Mucosa of descending colon (tissue), 3 donors: Measurements from ENCODE around the gene MYCBP2. TPM values are rescaled to one million over a fixed set of nuclear protein-coding genes. Genes with fewer than 3 reads are reported as not detected.

Source experiments
- ATAC-seq: fragments of 200-7000 bp; cut with Tn5 transposase; one replicate; pipeline ENCODE4 v1.9.1; 2020; ENCODE audit warnings: mild to moderate bottlenecking, moderate library complexity
- DNase-seq, 3 donors: peaks; one replicate each; pipeline ENCODE4 v3.0.0-alpha.2; 2020
- H3K36me3 ChIP-seq: fragments of 200-600 bp; one replicate; pipeline ENCODE4 v1.8.0; 2021; ENCODE audit warnings: low read depth, mild to moderate bottlenecking
- H3K4me1 ChIP-seq: fragments of 200-600 bp; one replicate; pipeline ENCODE4 v1.8.0; 2021; ENCODE audit warnings: low read depth, mild to moderate bottlenecking
- H3K4me3 ChIP-seq: fragments of 200-600 bp; one replicate; pipeline ENCODE4 v1.8.0; 2021; ENCODE audit warnings: mild to moderate bottlenecking
- H3K9me3 ChIP-seq: fragments of 200-600 bp; one replicate; pipeline ENCODE4 v1.8.0; 2021; ENCODE audit warnings: mild to moderate bottlenecking
- CTCF ChIP-seq: fragments of 200-600 bp; IDR thresholded peaks from one replicate; pipeline ENCODE4 v1.8.0; 2022; ENCODE audit warnings: antibody characterized with exemption, mild to moderate bottlenecking
- intact Hi-C, 2 donors: fragments of 100-400 bp; cut with DNase I in 1 of 2; cut with micrococcal nuclease in 1 of 2; formaldehyde crosslinking; loops; one replicate each; pipeline versions ENCODE4 v1.11.0 to v1.11.1; 2022; cut with DNase I, micrococcal nuclease
- total RNA-seq, 3 donors: library from RNA; stranded (reverse); fragmentation: NEBNext Ultra II Directional in 2 of 3; extraction: Animal tissue kit (Norgen Biotek cat#: 25700) in 2 of 3; gene quantifications; one replicate each; pipeline versions ENCODE4 v1.2.1 to v1.2.4, GENCODE V29; 2021 to 2023
- donor health status: DM: no; HTN: no; CAD: no; lungs with moderate emphysema.
- donor health status: DM: no; HTN: no; CAD: no.
- donor health status: DM: no; HTN: yes; CAD: no.

The MYCBP2 gene
- total RNA-seq, 3 donors from 2014 or later, result 27.6 to 81.5 (median 46.1) TPM

- DNase-seq (no peak), ATAC-seq (no peak)
- Histone ChIP-seq H3K4me1 (no peaks in the 10 kb centered on the region), H3K36me3 (no peaks in the 10 kb centered on the region), H3K9me3 (no peaks in the 10 kb centered on the region), H3K4me3 (no peak overlapping the region)
- intact Hi-C loops, result no loop called here
- TF ChIP-seq CTCF, result no peak
Observed at GRCh38 chr13:77310161-77310560, 16.7 kb downstream of the MYCBP2 start.

GRCh38 chr13:77309254-77309653 lies 17.6 kb downstream of the MYCBP2 start:
- H3K4me3 ChIP-seq, result no peak overlapping the region
- no peaks in the 10 kb centered on the region for H3K36me3 ChIP-seq
- H3K9me3 ChIP-seq, result no peaks in the 10 kb centered on the region
- no peaks in the 10 kb centered on the region for H3K4me1 ChIP-seq
- TF ChIP-seq CTCF, result no peak
- ATAC-seq (no peak), DNase-seq (no peak)
- intact Hi-C loops, result no loop called here

GRCh38 chr13:77306458-77306857 lies 20.4 kb downstream of the MYCBP2 start:
- H3K4me3 ChIP-seq, result no peak overlapping the region
- DNase-seq (no peak), ATAC-seq (no peak)
- no peaks in the 10 kb centered on the region for H3K9me3 ChIP-seq
- TF ChIP-seq CTCF, result no peak
- intact Hi-C loops, result no loop called here
- no peaks in the 10 kb centered on the region for H3K4me1 ChIP-seq
- H3K36me3 ChIP-seq, result no peaks in the 10 kb centered on the region

DNA sequence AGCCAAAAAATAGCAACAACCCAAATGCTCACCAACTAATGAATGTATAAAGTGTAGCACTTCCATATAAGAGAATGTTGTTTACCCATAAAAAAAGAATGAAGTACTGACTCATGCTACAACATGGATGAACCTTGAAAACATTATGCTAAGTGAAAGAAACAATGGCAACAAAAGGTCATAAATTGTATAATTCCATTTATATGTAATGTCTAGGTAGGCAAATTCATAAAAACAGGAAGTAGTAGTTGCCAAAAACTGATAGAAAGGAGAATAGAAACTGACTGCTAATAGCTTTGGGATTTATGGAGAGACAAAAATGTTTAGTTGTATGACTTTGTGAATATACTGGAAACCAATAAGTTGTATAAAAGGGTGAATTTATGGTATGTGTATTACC lies 21.6 kb downstream of the MYCBP2 start:
- H3K36me3 ChIP-seq, result no peaks in the 10 kb centered on the region
- intact Hi-C loops, result no loop called here
- DNase-seq, result no peak
- ATAC-seq, result no peak
- no peaks in the 10 kb centered on the region for H3K4me1 ChIP-seq
- no peaks in the 10 kb centered on the region for H3K9me3 ChIP-seq
- no peak overlapping the region for H3K4me3 ChIP-seq
- TF ChIP-seq CTCF, result no peak

DNA sequence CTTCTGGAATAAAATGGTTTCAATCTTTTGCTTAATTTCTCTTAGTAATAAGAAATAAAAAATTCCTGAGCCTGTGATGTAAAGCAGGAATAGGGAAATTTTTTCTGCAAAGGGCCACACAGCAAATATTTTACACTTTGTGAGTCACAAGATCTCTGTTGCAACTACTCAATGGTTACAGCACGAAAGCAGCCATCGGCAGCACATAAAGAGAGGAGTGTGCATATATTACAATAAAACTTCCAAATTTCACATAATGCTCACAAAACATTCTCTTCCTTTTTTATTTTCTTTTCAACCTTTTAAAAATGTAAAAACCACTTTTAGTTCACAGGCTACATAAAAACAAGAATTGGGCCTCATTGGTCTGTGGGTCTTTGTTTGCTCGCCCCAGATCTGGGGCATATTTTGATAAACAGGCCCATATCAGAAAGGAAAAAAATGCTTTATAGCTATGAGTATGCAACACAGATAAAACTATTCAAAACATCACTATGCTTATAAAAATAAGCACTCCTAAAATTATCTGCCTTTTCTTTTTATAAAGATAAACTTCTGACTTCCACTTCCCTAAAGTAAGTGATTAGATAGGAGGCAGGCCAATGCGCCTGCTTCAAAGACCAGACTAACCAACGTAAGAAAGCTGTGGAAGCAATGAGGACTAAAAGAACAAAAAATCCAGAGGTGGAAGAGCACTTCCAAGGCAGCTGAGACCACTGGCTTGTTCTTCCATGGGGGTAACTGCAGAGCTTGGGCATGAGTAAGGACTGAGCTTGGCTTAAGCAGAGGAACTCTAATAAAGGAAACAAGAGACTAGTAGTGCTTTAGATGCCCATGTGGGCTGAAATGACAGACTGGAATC lies 26.5 kb downstream of the MYCBP2 start:
- Histone ChIP-seq H3K9me3 (no peaks in the 10 kb centered on the region), H3K36me3 (no peaks in the 10 kb centered on the region), H3K4me3 (no peak overlapping the region), H3K4me1 (no peaks in the 10 kb centered on the region)
- DNase-seq (no peak), ATAC-seq (no peak)
- TF ChIP-seq CTCF, result no peak
- intact Hi-C loops, result no loop called here
